ENCODE measurements around the gene DRC3. TPM values are rescaled to one million over a fixed set of nuclear protein-coding genes. Genes with fewer than 3 reads are reported as not detected.
"Not testable (repeated sequence)": the region's sequence is repeated elsewhere in the genome, so short reads cannot be mapped to it uniquely, and the experiment has no call there.

DRC3 gene, protein sequence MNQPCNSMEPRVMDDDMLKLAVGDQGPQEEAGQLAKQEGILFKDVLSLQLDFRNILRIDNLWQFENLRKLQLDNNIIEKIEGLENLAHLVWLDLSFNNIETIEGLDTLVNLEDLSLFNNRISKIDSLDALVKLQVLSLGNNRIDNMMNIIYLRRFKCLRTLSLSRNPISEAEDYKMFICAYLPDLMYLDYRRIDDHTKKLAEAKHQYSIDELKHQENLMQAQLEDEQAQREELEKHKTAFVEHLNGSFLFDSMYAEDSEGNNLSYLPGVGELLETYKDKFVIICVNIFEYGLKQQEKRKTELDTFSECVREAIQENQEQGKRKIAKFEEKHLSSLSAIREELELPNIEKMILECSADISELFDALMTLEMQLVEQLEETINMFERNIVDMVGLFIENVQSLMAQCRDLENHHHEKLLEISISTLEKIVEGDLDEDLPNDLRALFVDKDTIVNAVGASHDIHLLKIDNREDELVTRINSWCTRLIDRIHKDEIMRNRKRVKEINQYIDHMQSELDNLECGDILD
- total RNA-seq (2014; rRNA removed; shearing (Covaris generic)), result 1.1 and 1.7 TPM in 2 replicates

DNA sequence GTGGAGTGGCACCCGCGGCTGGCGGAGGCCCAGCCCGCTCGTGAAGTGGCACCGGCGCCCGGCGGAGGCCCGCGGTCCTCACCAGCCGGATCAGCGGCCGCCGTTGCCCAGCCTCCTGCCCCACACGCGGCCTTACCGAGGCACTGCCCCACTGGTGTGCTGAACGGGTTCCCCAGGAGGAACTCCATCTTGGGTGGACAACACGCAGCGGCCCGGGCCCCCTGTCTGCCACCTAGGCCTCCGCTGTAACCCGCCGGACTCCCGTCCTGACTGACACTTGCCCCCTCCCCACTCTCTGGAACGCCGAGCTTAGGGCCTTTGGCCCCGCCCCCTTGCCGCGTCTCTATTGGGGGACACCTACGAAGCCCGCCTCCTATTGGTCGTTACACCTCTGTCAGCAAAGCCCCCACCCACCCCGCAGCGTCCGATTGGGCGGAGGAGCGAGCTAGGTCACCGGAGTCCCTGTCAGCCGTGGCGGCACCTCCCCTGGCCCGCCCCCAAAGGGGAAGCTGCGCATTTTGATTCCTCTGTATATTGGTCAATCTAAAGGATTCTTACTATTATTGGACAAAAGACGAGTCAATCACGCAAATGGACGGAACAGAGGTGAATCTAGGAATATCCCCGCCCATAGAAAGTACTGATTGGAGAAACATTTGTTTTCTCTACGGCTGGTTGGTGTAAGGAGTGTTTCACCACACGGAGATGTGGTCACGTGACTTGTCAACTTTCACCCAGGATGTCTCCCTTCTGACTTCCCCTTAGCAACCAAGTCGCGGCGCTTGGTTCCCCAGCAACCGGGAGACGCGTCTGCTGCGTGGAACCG, at the start of gene DRC3, which contains the start of gene TOM1L2:
TSS of gene DRC3 (plus strand) at position 737 of the 826 bp plus-strand sequence. CDS start 4,737 bp downstream, outside the sequence.
TSS of gene TOM1L2 (minus strand) at position 275 of the 826 bp plus-strand sequence. CDS start at position 188, 87 bp downstream.
- peak; percentile 100 for DNase-seq (ENCODE audit: low spot score)

DNA sequence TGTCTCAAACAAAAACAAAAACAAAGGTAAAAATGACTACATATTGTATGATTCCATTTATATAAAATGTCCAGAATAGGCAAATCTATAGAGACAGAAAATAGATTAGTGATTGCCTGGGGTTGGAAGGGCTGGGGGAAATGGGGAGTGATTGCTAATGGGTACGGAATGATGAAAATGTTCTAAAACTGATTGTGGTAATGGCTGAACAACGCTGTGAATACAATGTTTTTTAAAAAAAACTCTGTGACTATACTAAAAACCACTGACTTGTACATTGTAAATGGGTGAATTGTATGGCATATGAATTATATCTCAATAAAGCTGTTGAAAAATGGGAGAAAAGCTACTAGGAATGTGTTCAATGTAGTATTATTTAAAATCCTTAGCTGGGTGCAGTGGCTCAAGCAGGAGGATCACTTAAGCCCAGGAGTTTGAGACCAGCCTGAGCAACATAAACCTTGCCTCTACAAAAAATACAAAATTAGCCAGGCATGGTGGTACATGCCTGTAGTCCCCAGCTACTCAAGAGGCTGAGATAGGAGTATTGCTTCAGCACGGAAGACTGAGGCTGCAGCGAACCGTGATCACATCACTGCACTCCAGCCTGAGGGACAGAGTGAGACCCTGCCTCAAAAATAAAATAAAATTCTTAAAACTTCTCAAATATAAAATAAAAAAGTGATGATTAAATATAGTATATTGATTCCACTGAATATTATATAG, 48.4 kb upstream of the DRC3 start:
- DNase-seq (ENCODE audit: low spot score), result no peak

DNA sequence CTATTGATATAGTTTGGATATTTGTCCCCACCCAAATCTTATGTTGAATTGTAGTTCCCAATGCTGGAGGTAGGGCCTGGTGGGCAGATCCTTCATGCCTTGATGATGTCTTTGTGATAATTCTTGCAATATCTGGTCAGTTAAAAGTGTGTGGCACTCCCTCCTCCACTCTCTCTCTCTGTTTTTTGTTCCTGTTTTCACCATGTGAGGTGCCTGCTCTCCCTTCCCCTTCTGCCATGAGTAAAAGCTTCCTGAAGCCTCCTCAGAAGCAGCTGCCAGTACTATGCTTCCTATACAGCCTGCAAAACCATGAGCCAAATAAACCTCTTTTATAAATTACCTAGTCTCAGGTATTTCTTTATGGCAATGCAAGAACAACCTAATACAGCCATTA, 47.8 kb upstream of the DRC3 start:
- no peak for DNase-seq (ENCODE audit: low spot score)

DNA sequence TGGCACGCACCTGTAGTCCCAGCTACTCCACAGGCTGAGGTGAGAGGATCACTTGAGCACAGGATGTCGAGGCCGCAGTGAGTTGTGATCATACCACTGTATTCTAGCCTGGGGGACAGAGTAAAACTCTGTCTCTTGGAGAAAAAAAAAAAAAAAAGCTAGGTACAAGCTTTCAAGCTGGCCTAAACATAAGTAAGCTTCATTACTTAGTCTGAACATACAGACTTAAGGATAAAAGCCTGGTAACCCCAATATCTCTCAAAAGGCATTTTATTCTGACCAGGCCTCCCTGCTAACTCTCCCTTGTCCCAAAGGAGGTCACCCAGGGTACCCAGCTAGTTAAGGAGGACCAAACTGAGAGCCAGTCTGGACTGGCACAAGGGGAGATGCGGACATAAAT, 46.6 kb upstream of the DRC3 start:
- DNase-seq (ENCODE audit: low spot score), result no peak

DNA sequence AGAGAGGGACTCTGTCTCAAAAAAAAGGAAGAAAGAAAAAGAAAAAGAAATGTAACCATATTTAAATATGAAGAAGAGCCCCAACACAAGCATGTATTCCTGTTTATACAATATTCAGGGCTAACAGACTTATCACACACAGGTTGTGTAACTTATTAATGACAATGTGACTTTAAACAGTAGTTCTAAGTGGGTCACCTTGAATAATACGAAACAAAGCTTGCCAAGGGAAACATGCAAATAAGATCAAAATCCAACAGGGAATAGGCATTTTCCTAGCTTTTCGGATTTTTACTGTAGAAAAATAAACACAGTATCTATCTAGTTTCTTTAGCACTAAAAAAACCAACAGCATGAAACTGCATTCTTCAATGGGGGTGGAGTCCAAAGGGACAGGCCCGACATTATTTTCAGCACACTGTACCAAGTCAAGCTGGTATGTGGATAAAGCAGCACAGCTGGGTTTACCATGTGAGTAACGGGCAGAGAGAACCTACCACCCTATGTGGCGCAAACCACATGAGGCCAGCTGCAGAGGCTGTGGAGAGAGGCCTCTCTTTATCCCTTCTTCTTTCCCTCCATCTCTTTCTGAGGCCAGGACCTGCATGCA, 45.7 kb upstream of the DRC3 start:
- DNase-seq (ENCODE audit: low spot score), result no peak

DNA sequence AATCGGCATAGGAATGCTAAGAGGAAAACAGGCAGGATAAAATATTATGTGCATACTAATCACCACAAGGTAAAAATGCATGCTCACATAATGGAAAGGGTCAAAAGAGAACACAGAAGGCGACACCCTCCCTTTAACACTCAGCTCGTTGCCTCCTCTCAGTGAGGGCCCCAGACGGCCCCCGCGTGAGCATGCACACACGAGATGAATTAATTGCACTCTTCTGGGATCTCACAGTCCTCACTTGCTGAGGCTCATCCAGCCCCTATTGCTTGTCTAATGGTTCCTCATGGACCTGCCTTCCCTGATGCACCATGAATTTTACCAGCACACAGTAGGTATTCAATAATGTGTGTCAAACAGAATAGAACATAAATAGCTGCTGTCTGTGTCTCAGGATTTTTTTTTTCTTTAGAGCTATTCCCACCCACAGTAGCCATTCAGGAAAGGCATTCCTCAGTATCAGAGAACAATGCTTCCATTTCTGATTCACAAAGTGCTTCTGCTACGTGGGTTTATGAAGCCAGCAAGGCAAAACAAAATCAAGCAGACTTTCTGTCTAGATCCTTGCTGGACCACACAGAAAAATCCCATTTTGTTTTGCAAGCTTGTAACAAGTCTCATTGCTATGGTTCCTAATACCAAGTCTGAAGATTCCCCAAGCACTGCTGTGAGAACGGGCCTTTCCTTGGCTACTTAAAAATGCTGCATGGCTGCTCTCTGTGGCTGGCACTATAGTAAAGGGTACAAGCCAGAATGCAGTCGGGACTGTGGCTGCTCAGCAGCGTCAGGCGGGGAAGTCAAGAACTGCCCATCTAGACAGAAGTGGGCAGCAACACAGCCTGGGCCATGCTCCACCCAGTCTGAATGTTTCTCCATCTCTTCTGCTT, 44.0 kb upstream of the DRC3 start:
- no peak for DNase-seq (ENCODE audit: low spot score)

DNA sequence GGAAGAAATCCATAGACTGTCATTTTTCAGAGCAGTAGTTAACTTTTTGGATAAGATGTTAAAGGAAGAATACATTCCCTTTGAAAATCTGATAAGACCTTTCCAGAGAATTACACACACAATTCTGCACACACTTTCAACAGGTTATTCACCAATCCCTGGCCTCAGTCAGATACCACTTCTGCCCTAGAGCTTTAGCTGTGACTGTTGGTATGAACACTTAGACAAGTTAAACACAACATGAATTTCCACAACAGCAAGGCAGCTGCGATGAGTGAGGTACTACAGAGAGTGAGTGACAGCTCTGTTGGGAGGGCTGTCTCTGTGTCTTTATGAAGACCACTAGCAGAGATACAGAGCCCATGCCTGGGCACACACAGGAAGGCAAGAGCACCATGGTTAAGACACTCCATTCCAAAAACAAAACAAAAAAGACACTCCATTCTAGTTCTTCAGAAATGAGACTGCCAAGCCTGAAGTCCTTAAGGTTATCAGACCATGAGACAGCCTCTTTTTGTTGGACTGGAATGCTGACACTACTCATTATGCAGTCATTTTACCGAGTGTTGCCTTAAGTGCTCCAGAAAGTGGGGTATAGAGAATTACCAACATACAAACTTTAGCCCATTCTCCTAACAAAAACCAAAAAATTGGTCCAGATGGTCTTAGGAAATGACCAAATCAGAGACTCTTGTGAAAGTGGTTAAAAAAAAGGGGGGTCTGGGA, 42.8 kb upstream of the DRC3 start:
- no peak for DNase-seq (ENCODE audit: low spot score)

DNA sequence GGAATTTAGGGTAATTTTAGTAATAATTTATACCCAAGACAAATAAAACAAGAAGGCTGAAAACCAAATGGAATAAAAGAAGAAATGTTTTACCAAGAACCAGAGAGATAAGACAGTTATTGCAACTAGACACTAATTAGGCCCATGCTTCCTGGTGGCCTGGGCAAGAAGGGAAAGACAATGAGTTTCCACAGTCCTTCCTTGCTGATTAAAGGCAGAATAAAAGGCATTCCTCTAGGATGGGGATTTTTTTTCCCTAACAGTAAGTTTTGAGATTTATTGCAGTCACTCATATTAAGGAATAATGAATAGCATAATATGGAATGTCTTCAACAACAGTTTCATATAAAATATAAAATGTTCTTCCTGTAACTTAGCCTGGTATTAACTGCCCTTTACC, 42.0 kb upstream of the DRC3 start:
- no peak for DNase-seq (ENCODE audit: low spot score)

DNA sequence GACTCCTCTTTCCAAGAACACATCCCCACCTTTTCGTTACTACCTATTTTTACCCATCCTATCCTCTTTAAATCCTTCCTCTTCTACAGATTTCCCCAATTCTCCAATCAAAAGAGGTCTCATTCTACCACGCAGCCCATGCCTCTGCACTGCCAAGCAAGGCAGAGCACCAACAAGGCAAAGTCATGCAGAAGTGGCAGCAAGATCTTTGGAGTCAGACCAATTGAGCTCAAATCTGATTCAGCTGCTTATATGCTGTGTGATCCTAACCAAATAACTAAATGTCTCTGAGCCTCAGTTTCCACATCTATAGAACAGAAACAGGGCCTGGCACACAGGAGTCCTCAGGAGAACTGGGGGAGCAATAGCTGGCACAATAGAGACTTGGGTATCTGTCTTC, 41.5 kb upstream of the DRC3 start:
- no peak for DNase-seq (ENCODE audit: low spot score)

DNA sequence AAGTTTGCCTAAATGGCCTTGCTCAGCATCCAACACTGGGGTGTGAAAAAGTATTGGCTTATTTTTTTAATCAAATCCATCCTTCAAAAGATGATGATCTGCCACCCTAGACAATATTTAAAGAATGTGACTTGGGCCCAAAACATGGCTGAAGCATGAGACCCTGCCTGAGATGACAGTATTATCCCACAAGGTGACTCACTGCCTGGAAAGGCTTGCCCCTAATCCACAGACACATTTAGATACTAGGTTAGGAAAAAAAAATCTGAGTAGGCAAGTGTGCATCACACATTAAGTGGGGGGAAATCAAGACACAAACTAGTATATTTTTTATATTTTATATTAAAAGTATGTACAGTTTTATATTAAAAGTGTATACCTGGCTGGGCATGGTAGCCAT, 38.9 kb upstream of the DRC3 start:
- DNase-seq (ENCODE audit: low spot score), result peak; percentile 51

DNA sequence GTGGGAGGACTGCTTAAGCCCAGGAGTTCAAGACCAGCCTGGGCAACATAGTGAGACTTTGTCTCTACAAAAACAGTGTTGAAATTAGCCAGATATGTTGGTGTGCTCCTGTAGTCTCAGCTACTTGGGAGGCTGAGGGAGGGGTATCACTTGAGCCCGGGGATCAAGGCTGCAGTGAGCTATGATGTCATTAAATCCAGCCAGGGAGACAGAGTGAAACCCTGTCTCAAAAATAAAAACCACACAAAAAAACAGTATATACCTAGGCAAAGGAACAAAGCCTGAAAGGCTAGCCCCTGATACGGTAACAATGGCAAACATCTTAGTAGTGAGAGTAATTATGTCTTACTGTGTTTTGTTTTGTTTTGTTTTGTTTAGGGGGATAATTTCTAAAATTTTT, 38.4 kb upstream of the DRC3 start:
- DNase-seq (ENCODE audit: low spot score), result no peak

DNA sequence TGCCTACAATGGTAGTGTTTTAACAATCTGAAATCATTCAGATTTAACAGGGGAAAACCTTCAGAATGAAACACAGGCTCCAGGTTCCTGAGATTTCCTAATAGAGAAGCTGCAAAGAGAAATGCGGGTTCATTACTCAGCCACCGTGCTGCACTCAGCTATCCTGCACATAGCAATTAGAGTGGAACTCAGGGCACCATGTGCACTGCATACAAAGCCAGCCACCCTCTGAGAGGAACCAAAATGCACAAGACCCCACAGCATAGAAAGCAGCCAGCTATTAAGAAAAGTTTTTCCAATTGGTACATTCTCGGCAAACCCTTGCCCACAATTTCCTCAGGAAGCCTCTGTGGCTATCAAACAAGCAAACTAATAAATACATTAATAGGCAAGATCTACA, 37.9 kb upstream of the DRC3 start:
- DNase-seq (ENCODE audit: low spot score), result no peak

DNA sequence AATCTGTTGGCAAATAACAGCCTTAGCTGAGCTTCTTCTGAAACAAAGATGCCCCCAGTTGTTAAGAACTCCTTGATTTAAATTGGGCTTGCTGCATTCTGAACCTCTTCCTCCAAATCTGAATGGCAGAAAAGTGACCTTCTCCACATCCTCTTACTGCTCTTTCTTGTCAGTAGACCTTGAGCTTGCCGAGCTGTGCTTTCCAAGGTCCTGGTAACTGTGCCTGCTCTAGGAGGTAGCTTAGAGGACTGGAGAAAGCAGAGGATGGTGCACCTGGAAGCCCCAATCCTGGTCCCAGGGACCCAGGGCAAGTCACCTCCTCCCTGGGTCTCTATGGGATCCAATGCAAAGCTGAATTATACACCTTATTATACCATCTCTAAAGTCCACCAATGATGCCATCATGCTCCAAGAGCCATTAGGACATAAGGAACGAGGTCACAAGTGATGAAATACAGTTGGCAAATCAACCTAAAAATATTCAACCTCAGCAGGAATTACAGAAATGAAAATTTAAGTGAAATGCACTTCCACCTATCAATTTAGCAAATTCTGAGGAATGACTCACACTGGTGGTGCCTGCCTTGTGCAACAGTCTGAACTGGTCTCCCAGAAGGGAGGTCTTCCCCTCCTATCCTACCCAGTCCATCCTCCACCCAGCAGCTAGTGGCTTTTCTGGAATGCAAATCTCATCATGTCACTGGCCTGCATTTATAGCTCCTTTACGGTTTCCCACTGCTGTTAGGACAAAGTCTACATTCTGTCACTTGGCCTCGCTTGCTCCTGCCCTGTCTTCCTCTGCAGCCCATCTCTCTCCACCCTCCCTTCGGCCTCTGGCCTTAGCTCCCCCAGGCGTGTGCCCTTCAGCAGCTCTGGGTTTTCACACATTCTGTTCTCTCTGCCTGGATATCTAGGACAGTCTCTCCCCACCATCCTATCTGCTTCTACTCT, 37.1 kb upstream of the DRC3 start:
- peak; percentile 90 for DNase-seq (ENCODE audit: low spot score)

DNA sequence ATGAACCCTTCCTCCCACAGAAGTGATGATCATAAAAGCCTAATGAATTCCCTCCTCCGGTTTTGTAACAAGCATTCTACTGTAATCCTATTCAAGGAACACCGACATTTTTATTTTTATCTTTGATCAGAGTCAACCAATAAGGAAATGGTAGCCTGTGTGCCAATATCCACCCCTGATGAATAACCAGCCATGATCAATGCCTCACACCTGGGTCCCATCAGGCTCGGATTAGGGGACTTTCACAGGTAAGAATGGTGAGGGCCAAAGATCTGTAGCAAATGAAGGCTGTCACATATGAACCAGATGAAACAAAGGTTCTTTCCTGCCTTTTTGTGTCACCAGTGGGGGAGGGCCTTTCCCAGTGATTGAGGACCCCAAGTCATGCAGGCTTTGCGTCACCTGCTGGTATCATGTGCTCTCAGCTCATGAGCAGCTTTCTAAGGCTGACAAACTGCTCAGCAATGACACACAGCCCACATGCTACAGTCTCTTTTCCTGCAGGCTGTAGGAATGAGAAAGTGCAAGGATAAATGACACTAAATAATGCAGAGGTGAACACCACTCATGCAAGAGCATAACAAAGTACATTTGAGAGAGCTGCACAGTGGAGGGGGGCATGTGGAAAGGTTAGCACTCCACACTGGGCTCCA, 35.3 kb upstream of the DRC3 start:
- no peak for DNase-seq (ENCODE audit: low spot score)

DNA sequence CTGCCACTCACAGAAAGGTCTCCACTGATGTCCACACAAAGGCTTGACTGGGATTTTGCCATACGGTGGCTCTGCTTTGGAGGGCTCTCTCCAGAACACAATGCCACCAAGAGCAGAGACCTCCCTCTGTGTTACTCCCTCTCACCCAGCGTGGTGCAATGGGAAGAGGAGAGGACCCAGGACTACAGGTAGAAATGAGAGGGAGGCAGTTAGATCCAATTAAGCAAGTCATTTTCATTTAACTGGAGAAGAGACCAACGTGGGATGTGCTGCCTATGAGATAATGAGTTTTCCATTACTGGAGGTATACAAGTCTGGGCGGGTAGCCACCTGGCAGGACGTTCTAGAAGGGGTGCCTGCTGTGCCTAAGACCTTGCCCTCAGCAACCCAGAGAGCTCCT, 34.7 kb upstream of the DRC3 start:
- DNase-seq (ENCODE audit: low spot score), result no peak

DNA sequence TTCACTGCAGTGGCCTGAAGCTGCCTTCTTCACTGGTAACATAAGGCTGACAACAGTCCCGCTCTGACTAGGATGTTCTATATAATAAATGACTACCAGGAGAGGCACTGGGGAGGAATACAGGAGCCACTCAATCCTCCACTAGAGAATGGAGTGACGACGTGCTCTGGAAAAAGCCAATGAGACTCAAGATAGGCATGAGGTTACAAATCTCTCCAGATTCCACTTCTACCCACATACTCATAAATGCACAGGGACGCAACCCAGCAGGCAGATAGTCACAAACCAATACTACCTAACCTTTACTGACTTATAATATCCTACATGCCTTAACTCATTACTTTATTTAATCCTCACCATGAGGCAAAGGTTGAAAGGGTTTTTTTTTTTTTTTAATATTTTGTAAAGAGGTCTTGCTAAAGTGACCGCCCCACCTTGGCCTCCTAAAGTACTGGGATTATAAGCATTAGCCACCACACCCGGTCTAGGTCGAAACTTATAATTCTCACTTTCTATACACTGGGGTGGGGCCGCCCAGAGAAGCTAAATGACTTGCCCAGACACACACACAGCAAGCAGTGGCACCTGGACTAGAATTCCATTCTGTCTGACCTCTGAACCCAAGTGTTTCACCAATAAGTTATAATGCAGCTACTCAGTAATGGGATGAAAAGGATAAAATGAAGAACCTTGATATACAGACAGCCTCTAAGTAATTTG, 34.1 kb upstream of the DRC3 start:
- no peak for DNase-seq (ENCODE audit: low spot score)

DNA sequence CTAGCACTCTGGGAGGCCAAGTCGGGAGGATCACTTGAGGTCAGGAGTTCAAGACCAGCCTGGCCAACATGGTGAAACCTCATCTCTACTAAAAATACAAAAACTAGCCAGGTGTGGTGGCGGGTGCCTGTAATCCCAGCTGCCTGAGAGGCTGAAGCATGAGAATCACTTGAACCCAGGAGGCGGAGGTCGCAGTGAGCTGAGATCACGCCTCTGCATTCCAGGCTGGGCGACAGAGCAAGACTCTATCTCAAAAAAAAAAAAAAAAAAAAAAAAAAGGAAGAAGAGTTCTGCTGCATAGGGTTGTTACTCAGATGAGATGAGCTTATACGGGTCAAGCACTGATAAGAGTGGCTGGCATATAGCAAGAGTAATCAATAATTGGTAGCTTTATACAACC, 32.7 kb upstream of the DRC3 start:
- DNase-seq (ENCODE audit: low spot score), result not testable (repeated sequence)
